Thoracic aorta (tissue), 2 donors: ENCODE measurements around the gene PSMC3IP. TPM values are rescaled to one million over a fixed set of nuclear protein-coding genes. Genes with fewer than 3 reads are reported as not detected.

Source experiments
- ATAC-seq: fragments of 150-250 bp; one replicate; pipeline ENCODE4 v1.8.0; 2017; ENCODE audit warnings: low read depth; ENCODE audit not compliant: insufficient number of reproducible peaks, low FRiP score
- DNase-seq: peaks from one replicate; pipeline ENCODE4 v3.0.0-alpha.2; 2020; ENCODE audit warnings: low spot score
- H3K27ac ChIP-seq, 2 donors: fragments of 200-600 bp; sonication (generic); 1 replicate in 1 of 2; 2 replicates in 1 of 2; pipeline ENCODE4 v1.5.1; 2016; ENCODE audit warnings: mild to moderate bottlenecking in 2 of 2, moderate library complexity in 2 of 2
- H3K27me3 ChIP-seq: fragments of 200-600 bp; sonication (generic); replicated peaks from 2 replicates; pipeline ENCODE4 v1.6.0; 2016; ENCODE audit warnings: mild to moderate bottlenecking; ENCODE audit not compliant: insufficient read depth
- H3K36me3 ChIP-seq: fragments of 200-600 bp; sonication (generic); one replicate; pipeline ENCODE4 v1.5.1; 2016
- H3K4me1 ChIP-seq, 2 donors: fragments of 200-600 bp; sonication (generic); 1 replicate in 1 of 2; 2 replicates in 1 of 2; pipeline versions ENCODE4 v1.5.1 to v1.6.0; 2016; ENCODE audit warnings: low read depth in 2 of 2, mild to moderate bottlenecking in 1 of 2; ENCODE audit not compliant: control insufficient read depth in 1 of 2
- H3K4me3 ChIP-seq: fragments of 200-600 bp; sonication (generic); 2 replicates; pipeline ENCODE4 v1.5.1; 2016; ENCODE audit warnings: mild to moderate bottlenecking
- H3K9me3 ChIP-seq: fragments of 200-600 bp; sonication (generic); 2 replicates; pipeline ENCODE4 v1.5.1; 2016
- total RNA-seq, 2 donors: library from RNA; depleted of rRNA; stranded (reverse); fragments of >200 nt; gene quantifications; one replicate each; pipeline versions ENCODE4 v1.1.0 to v1.2.3, GENCODE V29; 2016
- TF ChIP-seq, protein P1 (sequence below): fragments of 200-600 bp; sonication (generic); IDR thresholded peaks from one replicate; pipeline ENCODE4 v1.5.1; 2019; ENCODE audit warnings: antibody characterized with exemption

Gene PSMC3IP
- total RNA-seq, 2 donors from 2014 or later = 6.6 TPM; not detected in 1

DNA sequence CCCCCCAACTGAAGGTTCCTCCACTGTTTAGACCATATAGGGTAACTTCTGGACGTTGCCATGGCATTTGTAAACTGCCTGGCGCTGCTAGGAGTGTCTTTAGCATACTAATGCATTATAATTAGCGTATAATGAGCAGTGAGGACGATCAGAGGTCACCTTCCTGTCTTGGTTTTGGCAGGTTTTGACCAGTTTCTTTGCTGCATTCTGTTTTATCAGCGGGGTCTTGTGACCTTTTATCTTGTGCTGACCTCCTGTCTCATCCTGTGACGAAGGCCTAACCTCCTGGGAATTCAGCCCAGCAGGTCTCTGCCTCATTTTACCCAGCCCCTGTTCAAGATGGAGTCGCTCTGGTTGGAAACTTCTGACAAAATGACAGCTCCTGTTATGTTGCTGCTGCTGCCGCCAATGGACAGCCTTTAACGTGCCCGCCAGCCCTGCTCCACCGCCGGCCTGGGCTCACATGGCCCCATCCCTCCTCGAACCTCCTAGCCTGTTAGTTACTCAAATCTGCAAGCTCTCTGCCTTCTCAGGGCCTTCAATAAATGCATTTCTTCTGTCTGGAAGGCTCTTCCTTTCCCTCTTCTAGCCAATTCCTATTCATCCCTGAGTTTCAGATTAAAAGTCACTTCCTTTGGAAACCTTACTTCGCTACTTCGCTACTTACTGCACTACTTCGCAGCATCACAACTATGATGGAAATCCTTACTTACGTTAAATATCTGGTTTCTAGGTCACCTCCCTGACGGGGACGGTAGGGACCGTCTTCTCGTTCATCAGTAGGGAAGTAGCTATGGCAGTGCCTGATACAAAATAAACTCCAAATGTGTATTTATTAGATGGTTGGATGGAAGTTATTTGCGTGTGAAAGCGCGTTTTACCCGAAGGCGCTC, 42.1 kb downstream of the PSMC3IP start:
- ATAC-seq (peak; percentile 16), DNase-seq (no peak)
- Histone ChIP-seq H3K36me3 (peaks cover 18% of the 10 kb centered on the region), H3K27ac (peak overlapping the region; percentile 82 to 92), H3K9me3 (no peaks in the 10 kb centered on the region), H3K4me1 (peaks cover 12 to 34% of the 10 kb centered on the region in 2 donors), H3K4me3 (peak overlapping the region; percentile 83), H3K27me3 (no peaks in the 10 kb centered on the region)
- TF ChIP-seq, protein P1, sequence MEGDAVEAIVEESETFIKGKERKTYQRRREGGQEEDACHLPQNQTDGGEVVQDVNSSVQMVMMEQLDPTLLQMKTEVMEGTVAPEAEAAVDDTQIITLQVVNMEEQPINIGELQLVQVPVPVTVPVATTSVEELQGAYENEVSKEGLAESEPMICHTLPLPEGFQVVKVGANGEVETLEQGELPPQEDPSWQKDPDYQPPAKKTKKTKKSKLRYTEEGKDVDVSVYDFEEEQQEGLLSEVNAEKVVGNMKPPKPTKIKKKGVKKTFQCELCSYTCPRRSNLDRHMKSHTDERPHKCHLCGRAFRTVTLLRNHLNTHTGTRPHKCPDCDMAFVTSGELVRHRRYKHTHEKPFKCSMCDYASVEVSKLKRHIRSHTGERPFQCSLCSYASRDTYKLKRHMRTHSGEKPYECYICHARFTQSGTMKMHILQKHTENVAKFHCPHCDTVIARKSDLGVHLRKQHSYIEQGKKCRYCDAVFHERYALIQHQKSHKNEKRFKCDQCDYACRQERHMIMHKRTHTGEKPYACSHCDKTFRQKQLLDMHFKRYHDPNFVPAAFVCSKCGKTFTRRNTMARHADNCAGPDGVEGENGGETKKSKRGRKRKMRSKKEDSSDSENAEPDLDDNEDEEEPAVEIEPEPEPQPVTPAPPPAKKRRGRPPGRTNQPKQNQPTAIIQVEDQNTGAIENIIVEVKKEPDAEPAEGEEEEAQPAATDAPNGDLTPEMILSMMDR = no peak

DNA sequence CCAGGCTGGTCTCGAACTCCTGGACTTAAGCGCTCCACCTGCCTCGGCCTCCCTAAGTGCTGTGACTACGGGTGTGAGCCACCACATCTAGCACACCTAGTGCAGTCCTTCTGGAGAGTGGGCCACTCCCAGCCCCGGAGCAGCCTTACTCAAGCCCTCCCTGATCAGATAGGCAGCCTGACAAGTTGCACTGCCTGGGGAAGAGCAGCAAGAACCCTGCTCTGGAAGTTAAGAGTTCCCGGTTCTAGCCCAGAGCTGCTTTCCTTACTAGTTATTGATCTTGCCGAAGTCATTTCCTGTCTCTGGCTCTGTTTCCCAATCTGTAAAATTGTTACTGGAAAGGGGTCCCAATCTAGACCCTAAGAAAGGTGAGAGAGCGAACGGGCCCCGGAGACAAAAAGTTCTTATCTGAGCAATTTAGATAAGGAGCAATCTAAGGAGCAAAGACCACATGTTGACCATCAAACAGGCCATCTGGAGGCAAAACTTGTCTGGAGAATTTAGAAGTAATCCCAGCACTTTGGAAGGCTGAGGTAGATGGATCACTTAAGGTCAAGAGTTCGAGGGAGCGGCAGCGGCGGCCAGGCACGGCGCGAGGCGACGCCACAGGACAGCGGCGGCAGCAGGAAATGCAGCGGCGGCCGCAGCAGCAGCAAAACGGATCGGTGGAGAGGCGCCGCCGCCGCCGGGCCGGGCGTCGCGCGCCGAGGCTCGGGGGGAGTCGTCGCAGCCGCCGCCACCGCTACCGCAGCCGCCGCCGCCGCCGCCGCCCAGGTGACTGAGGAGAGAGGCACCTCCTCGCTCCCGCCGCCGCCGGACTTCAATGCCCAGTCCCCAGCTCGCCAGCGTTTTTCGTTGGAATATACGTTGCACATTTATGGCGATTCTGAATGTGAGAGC, 45.8 kb downstream of the PSMC3IP start:
- Histone ChIP-seq H3K27ac (peak overlapping the region; percentile 68 to 82), H3K27me3 (no peaks in the 10 kb centered on the region), H3K36me3 (no peaks in the 10 kb centered on the region), H3K4me1 (peaks cover 9 to 40% of the 10 kb centered on the region in 2 donors), H3K4me3 (peak overlapping the region; percentile 74), H3K9me3 (no peaks in the 10 kb centered on the region)
- ATAC-seq (no peak), DNase-seq (no peak)
- TF ChIP-seq, protein P1 = peak; percentile 58

GRCh38 chr17:42530952-42531454, 46.5 kb downstream of the PSMC3IP start:
- Histone ChIP-seq H3K27me3 (no peaks in the 10 kb centered on the region), H3K36me3 (no peaks in the 10 kb centered on the region), H3K27ac (peak overlapping the region; percentile 68 to 82), H3K9me3 (no peaks in the 10 kb centered on the region), H3K4me3 (no peak overlapping the region), H3K4me1 (peaks cover 9 to 46% of the 10 kb centered on the region in 2 donors)
- DNase-seq (no peak), ATAC-seq (no peak)
- TF ChIP-seq, protein P1 = no peak

GRCh38 chr17:42529061-42529460, 48.5 kb downstream of the PSMC3IP start:
- DNase-seq (no peak), ATAC-seq (no peak)
- no peak overlapping the region for H3K4me3 ChIP-seq
- H3K36me3 ChIP-seq = no peaks in the 10 kb centered on the region
- peak overlapping the region in 1 of 2 donors; percentile 82 for H3K27ac ChIP-seq
- peaks cover 4 to 57% of the 10 kb centered on the region in 2 donors for H3K4me1 ChIP-seq
- H3K9me3 ChIP-seq = no peaks in the 10 kb centered on the region
- TF ChIP-seq, protein P1 = no peak
- no peaks in the 10 kb centered on the region for H3K27me3 ChIP-seq

GRCh38 chr17:42527932-42528331, 49.6 kb downstream of the PSMC3IP start:
- H3K36me3 ChIP-seq = no peaks in the 10 kb centered on the region
- TF ChIP-seq, protein P1 = no peak
- H3K4me3 ChIP-seq = no peak overlapping the region
- no peak overlapping the region for H3K27ac ChIP-seq
- no peak for ATAC-seq
- DNase-seq = no peak
- no peaks in the 10 kb centered on the region for H3K27me3 ChIP-seq
- no peaks in the 10 kb centered on the region for H3K9me3 ChIP-seq
- H3K4me1 ChIP-seq = peaks cover 9 to 68% of the 10 kb centered on the region in 2 donors
